ENCODE measurements around the gene DBNDD1.
A peak's percentile ranks its signal among the peaks of the same experiment; 100 is the strongest.
"Not testable (repeated sequence)": the region's sequence is repeated elsewhere in the genome, so short reads cannot be mapped to it uniquely, and the experiment has no call there.

The DBNDD1 gene, protein sequence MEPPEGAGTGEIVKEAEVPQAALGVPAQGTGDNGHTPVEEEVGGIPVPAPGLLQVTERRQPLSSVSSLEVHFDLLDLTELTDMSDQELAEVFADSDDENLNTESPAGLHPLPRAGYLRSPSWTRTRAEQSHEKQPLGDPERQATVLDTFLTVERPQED

DNA sequence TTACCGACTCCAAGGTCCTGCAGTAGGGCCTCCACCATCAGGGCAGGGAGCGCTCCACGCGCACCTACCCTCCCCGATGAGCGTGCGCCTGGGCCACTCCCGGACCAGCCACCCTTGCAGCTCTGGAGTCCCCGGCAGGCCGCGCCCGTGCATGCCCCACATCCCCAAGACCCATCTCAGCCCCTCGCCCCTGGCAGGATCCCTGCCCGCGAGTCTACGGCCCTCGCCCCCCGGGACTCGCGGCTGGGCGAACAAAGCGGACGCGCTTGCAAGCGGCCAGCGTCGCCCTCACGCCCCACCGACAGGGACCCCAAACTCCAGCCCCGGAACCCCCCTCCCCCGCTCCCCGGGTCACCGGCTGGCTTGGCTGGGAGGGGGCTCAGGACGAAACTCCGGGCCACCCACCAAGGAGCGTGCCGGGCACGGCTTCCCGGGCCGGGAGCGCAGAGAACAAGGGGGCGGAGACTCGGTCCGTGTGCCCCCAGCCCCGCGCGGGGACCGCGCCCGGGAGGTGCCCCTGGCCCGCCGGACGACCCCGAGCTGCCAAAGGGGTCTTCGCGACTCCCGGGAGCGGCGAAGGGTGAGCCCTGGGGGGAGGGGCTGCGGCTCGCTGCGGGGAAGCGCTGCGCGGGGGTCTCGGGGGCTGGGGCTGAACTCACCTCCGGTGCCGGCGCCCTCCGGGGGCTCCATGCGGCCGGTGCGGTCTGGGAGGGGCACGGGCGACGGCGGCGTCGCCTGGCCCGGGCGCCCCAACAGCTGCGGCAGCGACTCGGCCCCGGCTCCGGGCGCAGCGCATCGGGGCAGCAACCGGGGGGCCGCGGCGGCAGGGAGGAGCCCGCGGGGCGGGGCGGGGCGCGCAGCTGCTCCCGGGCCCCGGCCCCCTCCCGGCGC lies at the start of gene DBNDD1:
Gene DBNDD1 (minus strand): TSS at position 805 of the 891 bp plus-strand sequence. CDS start 115 bp downstream, at position 690.
- no peak for DNase-seq

DNA sequence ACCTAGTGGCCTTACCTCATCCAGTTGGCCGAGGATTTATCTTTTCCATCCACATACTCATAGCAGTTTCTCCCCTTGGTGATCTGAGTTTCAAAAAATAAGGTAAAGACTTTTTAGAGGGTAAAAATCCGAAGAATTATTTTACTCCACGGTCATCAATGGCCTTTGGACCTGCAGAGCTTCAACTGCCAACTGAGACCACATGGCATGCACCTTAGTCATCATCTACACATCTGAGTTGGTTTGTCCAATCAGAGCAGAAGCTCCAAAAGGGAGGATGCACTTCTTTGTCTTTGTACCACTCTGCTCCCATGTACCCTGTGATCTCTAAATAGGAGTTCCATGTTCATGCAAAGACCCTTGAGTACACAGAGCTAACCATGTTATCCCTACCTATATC lies 42.2 kb upstream of the DBNDD1 start:
- no peak for DNase-seq

DNA sequence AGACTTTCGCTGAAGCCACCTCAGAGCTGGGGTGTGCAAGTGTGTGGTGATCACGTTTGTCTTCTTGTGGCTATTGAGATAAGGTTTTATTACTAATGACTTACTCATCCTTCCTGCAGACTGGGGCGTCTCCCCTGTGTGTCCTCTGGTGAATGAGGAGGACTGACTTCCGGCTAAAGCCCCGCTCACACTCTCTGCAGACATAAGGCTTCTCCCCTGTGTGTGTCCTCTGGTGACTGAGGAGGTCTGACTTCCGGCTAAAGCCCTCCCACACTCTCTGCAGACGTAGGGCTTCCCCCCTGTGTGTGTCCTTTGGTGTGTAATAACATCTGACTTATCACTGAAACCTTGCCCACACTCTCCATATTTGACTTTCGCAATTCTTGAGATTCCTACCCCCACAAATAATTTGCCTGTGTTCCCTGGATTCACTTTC lies 38.5 kb upstream of the DBNDD1 start:
- DNase-seq, result peak; percentile 42

DNA sequence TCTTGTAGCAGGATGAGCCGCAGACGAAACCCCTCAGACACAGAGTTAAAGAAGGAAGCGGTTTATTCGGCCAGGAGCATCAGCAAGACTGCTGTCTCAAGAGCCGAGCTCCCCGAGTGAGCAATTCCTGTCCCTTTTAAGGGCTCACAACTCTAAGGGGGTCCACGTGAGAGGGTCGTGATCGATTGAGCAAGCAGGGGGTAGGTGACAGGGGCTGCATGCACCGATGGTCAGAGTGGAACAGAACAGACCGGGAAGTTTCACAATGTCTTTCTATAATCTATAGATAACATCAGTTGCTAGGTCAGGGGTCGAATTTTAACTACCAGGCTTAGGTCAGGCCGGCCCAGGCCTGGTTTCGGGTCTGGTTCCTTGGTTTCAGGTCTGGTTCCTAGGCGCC lies 37.3 kb upstream of the DBNDD1 start:
- not testable (repeated sequence) for DNase-seq

DNA sequence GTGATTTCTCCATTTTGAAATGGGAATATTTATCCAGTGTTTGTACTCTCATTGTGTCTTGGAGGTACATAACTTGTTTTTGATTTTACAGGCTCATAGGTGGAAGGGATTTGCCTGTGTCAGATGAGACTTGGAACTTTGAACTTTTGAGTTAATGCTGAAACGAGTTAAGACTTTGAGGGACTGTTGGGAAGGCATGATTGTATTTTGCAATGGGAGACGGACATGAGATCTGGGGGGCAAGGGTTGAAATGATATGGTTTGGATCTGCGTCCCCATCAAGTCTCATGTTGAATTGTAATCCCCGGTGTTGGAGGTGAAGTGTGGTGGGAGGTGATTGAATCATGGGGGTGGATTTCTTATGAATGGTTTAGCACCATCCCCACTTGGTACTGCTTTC lies 36.1 kb upstream of the DBNDD1 start:
- DNase-seq, result no peak

DNA sequence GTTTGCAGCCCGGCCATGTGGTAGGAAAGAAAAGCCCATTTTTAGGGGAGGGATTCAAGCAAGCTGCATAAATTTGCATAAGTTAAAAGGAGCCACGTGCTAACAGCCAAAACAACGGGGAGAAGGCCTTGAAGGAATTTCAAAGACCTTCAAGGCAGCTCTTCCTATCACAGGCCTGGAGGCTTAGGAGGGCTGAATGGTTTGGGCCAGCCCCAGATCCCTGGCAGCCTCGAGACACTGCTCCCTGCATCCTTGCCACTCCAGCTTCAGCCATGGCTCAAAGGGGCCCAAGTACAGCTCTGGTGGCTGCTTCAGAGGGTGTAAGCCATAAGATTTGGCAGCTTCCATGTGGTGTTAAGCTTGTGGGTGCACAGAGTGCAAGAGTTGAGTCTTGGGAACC lies 35.3 kb upstream of the DBNDD1 start:
- DNase-seq, result no peak

DNA sequence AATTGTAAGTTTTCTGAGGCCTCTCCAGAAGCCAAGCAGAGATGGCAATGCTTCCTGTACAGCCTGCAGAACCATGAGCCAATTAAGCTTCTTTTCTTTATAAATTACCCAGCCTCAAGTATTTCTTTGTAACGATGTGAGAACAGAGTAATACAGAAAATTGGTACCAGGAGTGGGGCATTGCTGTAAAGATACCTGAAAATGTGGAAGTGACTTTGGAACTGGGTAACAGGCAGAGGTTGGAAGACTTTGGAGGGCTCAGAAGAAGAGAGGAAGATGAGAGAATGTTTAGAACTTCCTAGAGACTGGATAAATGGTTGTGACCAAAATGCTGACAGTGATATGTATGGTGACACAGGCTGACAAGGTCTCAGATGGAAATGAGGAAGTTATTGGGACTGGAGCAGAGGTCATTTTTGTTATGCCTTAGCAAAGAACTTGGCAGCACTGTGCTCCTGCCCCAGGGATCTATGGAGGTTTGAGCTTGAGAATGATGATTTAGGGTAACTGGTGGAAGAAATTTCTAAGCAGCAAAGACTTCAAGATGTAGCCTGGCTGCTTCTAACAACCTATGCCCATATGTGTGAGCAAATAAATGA lies 34.7 kb upstream of the DBNDD1 start:
- no peak for DNase-seq

DNA sequence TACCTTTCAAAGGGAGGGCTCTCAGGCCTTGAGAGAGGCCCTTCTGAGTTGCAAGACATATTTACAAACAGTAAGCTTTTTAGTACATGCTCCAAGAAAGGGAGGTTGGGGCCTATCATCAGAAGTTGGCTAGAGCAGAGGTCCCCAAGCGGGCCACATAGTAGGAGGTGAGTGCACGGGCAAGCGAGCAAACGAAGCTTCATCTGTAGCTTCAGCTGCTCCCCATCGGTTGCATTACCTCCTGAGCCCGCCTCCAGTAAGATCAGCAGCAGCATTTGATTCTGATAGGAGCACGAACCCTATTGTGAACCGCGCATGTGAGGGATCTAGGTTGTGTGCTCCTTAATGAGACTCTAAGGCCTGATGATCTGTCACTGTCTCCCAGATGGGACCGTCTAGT lies 31.7 kb upstream of the DBNDD1 start:
- DNase-seq, result no peak

DNA sequence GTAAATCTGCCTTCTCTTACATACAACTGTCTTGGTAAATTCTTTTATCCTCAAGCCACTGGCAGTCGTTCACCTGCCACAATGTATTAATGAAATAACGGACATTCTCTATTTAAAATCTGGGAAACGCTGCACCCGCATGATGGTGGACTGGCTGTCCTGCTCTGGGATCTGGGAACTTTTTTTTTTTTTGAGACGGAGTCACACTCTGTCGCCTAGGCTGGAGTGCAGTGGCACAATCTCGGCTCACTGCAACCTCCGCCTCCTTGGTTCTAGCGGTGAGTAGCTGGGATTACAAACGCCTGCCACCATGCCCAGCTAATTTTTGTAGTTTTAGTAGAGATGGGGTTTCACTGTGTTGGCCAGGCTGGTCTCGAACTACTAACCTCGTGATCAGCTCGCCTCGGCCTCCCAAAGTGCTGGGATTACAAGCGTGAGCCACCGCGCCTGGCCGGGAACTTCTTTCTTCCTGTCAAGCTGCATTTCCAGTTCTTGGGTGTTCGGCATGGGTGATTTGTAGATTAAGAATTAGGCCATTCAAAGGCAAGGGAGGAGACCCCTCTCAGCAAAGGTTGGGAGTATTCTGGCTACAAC lies 29.6 kb upstream of the DBNDD1 start:
- no peak for DNase-seq

DNA sequence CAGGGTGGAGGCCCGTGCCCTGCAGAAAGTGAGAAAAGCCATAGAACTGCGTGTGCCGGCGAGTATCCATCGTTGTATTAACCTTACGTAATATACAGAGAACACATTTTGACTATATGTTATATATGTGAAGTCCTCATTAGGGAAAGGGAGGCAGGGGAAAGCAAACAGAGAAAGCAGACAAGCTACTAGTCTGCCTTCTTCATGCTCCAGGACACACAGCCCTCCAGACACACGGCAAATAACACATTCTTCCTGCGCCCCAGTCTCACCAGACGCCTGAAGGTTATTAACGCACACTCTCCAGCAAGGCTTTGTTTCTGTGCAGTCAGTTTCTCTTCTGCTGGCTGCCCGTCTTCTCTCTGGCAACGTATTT lies 29.1 kb upstream of the DBNDD1 start:
- no peak for DNase-seq

DNA sequence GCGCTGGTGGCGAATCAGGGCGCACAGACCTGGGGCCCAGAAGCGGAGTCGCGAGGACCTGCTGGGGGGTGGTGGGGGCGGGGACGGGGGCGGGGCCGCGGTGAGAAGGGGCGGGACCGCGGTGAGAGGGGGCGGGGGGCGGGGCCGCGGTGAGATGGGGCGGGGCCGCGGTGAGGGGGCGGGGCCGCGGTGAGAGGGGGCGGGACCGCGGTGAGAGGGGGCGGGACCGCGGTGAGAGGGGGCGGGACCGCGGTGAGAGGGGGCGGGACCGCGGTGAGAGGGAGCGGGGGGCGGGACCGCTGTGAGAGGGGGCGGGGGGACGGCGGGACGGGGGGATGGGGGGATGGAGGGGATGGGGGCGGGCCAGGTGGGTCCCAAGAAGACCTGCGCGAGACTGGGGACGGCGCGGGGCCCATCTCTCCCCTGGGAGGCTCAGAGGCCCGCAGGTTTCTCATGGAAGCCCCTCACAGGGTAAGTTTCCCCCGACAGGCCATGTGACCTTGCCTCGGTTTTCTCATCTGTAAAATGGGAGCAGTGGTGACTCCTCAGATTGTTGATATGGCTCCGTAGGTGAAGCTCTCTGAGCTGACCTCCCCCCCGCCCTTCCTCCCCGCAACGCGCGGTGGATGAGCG lies 28.6 kb upstream of the DBNDD1 start:
- DNase-seq, result peak; percentile 15

DNA sequence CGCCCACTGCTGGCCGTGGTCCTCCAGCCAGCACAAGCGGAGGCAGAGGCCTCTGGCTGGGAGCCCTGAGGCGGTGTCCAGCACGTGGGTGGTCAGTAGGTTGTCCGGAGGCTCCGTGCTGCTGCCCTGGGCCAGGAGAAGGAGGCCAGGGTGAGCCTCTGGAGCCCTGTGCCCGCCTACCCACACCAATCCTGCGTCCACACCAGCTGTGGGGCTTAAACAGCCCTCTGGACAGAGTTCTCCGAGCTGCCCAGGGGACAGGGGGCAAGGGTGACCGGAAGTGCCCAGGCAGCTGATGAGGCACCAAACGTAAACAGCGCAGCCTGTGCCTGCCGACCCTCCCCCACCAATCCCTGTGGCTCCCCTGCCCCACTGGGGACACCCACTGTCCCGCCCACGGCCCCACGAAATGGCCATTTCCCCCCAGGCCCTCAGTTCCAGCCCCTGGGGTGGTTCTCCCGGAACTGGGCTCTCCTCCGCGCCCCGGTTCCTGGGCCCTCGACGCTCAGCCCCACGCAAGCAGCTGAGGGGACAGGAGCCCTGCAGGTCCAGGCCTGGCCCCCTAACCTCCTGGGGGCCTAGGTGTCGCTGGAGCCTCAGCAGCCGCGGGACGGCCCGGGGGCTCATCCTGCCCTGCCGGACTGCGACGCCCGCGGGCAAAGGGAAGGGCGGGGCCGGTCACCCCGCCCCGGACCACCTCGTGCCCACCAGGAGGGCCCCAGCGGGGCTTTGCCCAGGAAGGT lies 27.9 kb upstream of the DBNDD1 start:
- no peak for DNase-seq

DNA sequence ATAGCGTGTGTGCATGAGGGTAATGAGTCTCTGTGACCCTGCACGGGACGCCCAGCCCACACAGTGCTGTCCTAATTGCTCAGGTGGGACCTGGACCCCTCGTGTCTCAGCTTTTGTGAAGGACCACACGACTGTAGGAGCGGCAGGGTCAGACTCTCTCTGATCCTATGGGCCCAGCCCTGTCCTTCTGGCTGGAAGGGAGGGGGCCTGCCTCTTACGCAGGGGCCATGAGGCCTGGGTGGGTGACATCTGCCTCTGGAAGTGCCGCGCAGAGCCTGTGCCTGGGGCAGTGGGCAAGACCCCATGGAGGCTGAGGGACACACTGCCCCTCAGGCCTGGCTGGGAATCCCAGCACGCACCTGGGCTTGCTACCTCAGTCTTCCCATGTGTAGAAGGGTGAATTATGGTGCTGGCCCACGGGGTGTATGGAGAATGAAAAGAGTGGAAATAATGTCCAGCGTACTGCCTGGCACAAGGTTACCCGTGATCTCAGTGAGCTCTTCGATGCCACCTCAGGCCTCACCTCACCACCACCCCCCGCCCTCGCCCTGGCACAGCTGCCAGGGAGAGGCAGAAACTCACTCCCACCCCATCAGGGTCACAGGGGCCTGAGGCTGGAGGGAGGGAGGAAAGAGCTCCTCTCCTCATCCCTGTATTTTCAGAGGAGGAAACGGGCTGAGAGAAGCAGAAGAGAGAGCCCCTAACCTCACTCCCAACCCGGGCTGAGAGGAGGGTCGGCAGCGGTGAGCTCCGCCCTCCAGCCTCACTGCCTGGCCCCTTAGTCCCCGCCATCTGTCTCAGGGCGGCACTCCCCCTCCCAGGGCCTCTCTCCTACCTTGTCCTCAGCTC lies 27.1 kb upstream of the DBNDD1 start:
- no peak for DNase-seq

DNA sequence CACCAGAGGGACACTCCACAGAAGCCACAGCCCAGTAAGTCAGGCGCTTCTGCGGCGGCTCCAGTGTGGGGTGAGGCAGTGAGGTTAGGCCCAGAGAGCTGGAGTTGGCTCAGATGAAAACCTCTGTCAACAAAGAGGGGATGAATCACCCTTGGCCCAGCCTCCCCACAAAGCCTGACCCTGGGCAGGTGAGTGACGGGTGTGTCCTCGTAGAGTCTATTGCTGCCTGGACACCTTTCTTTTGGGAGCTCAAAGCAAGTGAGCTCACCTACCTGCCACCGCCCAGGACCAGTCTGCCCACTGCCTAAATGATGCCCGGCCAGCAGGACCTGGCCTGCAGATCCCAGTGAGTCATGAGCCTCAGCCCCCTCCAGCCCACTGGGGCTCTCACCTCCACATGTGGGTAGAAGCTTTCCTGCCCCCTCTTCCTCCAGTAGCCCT lies 24.9 kb upstream of the DBNDD1 start:
- no peak for DNase-seq

DNA sequence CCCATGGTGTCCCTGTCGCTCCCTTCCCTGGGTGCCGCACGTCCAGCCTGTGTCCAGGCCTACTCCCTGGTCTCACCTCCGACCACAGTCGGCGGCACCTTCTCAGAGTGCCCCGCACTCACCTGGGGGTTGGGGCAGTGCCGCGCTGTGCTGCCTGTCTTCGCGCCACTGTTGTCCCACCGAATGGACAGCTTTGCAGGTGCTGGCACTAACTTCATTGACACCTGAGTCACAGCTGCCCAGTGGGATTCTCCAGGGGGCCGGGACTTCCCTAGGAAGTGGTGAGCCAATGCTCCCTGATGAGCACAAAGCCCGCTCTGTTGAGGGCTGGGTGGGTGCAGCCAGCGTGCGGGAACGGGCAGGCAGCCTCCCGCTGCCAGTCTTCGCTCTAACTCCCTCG lies 24.3 kb upstream of the DBNDD1 start:
- DNase-seq, result no peak

DNA sequence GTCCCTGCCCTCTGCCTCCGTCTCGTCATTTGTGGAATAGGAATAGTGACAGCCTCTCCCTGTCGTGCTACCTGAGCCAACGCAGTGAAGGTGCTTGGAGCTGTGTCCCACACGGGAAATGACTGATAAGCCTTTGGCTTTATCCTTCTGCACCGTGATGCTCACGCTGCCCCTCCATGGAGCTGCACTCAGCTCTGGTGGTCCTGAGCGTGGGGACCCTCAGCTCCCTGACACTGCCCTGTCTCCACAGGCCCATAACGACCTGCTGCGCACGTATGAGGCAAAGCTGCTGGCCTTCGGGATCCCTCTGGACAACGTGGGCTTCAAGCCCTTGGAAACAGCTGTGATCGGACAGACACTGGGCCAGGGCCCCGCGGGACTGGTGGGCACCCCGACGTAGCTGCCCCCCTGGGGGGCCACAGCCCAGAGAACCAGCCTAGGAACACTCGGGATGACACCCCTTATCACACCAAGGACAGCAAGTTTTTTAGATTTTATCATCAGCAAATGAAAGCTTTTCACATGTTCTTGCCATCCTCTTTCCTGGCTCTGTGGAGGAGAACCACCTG lies 23.8 kb upstream of the DBNDD1 start:
- DNase-seq, result no peak

DNA sequence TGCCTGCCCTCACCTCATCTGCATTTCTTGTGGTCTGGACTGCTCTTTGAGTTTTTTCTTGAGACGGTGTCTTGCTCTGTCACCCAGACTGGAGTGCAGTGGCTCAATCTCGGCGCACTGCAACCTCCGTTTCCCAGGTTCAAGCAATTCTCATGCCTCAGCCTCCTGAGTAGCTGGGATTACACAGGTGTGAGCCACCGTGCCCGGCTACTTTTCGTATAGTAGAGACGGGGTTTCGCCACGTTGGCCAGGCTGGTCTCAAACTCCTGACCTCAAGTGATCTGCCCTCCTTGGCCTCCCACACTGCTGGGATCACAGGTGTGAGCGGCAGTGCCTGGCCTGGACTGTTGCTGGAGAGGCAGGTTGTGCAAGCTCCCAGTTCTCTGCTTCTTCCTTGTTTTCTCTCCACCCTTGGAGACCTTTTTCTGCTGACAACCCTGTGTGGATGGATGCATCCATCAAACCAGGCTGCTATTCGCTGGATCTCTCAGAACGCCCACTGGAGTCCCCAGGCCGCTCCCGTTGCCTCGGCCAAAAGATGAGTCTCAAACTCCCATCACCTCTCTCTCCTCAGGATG lies 22.7 kb upstream of the DBNDD1 start:
- no peak for DNase-seq

DNA sequence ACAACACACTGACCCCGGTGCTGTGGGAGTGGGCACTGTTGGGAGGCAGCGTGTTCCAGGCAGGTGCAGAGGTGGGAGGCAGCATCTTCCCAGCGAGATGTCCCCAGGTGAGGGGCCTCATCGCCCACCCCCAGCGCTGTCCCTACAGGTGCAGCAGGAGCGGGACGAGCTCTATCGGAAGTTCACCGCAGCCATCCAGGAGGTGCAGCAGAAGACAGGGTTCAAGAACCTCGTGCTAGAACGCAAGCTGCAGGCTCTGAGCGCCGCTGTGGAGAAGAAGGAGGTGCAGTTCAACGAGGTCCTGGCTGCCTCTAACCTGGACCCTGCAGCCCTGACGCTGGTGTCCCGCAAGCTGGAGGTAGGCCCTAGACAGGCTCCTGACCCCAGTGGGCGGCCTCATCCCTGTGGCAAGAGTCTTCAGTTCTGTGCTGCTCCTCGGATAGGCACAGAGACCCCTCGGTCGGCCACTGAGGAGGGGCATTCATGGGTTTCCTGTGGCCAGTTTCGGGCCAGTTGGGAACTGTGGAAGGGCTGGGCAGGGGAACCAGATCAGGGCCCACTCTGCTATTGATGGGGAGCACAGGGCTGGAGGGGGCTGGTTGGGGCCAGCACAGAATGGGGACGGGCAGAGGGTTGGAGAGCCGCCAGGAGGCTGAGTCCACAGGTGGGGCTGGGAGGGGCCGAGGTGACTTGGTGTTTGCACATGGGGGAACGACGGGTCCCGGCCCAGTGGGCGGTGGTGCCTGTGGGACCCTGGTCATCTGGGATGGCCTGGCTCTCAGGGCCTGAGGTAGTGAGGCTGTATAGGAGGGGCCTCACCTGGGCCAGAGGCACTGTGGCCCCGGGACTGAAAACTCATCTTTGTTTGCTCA lies 21.1 kb upstream of the DBNDD1 start:
- DNase-seq, result no peak

DNA sequence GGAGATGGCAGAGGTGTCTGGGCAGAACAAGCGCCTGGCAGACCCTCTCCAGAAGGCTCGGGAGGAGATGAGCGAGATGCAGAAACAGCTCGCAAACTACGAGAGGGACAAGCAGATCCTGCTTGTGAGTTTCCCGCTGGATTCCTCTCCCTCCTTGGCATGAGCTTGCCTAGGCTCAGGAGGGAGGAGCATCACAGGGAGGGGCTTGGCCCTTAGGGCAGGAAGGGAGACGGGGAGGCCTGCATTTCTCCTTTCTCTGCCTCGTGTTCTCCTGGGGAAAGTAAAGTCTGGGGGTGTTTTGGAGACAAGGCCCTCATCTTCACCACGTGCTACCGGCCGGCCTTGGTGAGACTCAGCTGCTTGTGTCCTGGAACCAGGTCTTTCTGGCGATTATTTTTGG lies 18.0 kb upstream of the DBNDD1 start:
- no peak for DNase-seq

DNA sequence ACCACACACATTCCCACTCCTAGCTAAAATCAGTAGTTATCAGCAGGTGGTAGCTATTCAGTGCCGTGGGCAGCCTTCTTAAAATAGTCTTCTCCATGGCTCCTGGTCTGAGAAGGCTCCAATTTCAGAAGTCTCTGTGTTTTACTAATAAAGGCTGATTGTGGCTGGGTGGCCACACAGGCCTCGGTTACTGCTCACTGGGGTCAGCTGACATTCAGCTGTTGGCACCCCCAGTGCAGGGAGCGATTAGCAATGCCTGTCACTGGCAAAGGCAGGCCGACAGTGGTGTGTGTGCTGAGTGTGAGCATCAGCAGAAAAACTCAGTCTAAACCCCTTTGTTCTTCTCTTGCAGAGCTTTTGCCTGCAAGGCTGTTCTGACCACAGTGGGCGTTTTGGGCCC lies 16.6 kb upstream of the DBNDD1 start:
- no peak for DNase-seq

Measured in hematopoietic multipotent progenitor cell treated with erythropoietin and hydrocortisone succinate and interleukin-3 and kit ligand, for 4 days (in vitro differentiated cells).